OCI-LY3 (cell line): ENCODE results near the gene SAA1.

ENCODE experiments used
- H2AFZ ChIP-seq: fragments of 200-600, 300-600 bp; shearing (Covaris generic); 2 replicates; pipeline ENCODE4 v1.6.0; 2014; ENCODE audit warnings: antibody characterized with exemption, low read depth, low read length
- H3K27ac ChIP-seq: fragments of 200-600, 300-600 bp; sonication (generic); 2 replicates; pipeline ENCODE4 v1.5.1; 2014; ENCODE audit warnings: mild to moderate bottlenecking, low read length, moderate library complexity, mixed read lengths
- H3K27me3 ChIP-seq: fragments of 200-600, 300-600 bp; sonication (generic); 2 replicates; pipeline ENCODE4 v1.6.1; 2014; ENCODE audit warnings: low read depth, low read length, mixed read lengths
- H3K36me3 ChIP-seq: fragments of 200-600, 300-600 bp; sonication (generic); replicated peaks from 2 replicates; pipeline ENCODE3; 2014; ENCODE audit warnings: low read depth, low read length, mixed read lengths
- H3K4me1 ChIP-seq: fragments of 300-600, 200-600 bp; sonication (generic); 2 replicates; pipeline ENCODE4 v1.6.1; 2014; ENCODE audit warnings: low read length, mixed read lengths
- H3K4me2 ChIP-seq: fragments of 200-600, 300-600 bp; sonication (generic); 2 replicates; pipeline ENCODE4 v1.6.1; 2014; ENCODE audit warnings: low read length, mixed read lengths
- H3K4me3 ChIP-seq: fragments of 300-600, 200-600 bp; sonication (generic); 2 replicates; pipeline ENCODE4 v1.5.1; 2014; ENCODE audit warnings: antibody characterized with exemption, mild to moderate bottlenecking, low read length, moderate library complexity
- H3K79me2 ChIP-seq: fragments of 300-600, 200-600 bp; shearing (Covaris generic); 2 replicates; pipeline ENCODE4 v1.6.1; 2014; ENCODE audit warnings: mild to moderate bottlenecking, low read length, mixed read lengths
- H3K9ac ChIP-seq: fragments of 300-600, 200-600 bp; shearing (Covaris generic); 2 replicates; pipeline ENCODE4 v1.6.0; 2014; ENCODE audit warnings: mild to moderate bottlenecking, low read length, moderate library complexity
- H3K9me3 ChIP-seq: fragments of 200-600, 300-600 bp; shearing (Covaris generic); 2 replicates; pipeline ENCODE4 v1.6.1; 2014; ENCODE audit warnings: low read length, mixed read lengths; ENCODE audit not compliant: insufficient read depth
- H4K20me1 ChIP-seq: fragments of 200-600, 300-600 bp; sonication (generic); 2 replicates; pipeline ENCODE4 v1.6.1; 2016; ENCODE audit warnings: low read length, mixed read lengths; ENCODE audit not compliant: insufficient read depth
- EZH2phosphoT487 ChIP-seq: fragments of 200-600 bp; shearing (Covaris generic); IDR thresholded peaks from 2 replicates; pipeline ENCODE4 v1.6.1; 2018; ENCODE audit warnings: antibody characterized with exemption, mixed run types, low read depth
- TF ChIP-seq, protein P1 (sequence below): fragments of 200-600, 300-600 bp; sonication (generic); IDR thresholded peaks from 2 replicates; pipeline ENCODE4 v1.5.1; 2014; ENCODE audit warnings: antibody characterized with exemption, low read length, low read depth

The SAA1 gene

GRCh38 chr11:18225913-18226312 is 40.2 kb upstream of the SAA1 start:
- Histone ChIP-seq H3K27ac (no peak overlapping the region), H3K4me1 (peaks cover 36% of the 10 kb centered on the region), H3K9me3 (no peaks in the 10 kb centered on the region), H3K9ac (no peak overlapping the region), H4K20me1 (no peaks in the 10 kb centered on the region), H3K27me3 (no peaks in the 10 kb centered on the region), H3K36me3 (no peaks in the 10 kb centered on the region), H3K4me3 (no peak overlapping the region), H3K79me2 (no peaks in the 10 kb centered on the region), H3K4me2 (no peak overlapping the region), H2AFZ (no peak overlapping the region)
- no peak for TF ChIP-seq EZH2phosphoT487
- TF ChIP-seq, protein P1, sequence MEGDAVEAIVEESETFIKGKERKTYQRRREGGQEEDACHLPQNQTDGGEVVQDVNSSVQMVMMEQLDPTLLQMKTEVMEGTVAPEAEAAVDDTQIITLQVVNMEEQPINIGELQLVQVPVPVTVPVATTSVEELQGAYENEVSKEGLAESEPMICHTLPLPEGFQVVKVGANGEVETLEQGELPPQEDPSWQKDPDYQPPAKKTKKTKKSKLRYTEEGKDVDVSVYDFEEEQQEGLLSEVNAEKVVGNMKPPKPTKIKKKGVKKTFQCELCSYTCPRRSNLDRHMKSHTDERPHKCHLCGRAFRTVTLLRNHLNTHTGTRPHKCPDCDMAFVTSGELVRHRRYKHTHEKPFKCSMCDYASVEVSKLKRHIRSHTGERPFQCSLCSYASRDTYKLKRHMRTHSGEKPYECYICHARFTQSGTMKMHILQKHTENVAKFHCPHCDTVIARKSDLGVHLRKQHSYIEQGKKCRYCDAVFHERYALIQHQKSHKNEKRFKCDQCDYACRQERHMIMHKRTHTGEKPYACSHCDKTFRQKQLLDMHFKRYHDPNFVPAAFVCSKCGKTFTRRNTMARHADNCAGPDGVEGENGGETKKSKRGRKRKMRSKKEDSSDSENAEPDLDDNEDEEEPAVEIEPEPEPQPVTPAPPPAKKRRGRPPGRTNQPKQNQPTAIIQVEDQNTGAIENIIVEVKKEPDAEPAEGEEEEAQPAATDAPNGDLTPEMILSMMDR: no peak

- H3K27me3 ChIP-seq: no peaks in the 10 kb centered on the region
- H3K4me3 ChIP-seq: peak overlapping the region; percentile 25; the same call in 1 of the 2 replicates
- peak overlapping the region; percentile 27; the same call in 1 of the 2 replicates for H3K9ac ChIP-seq
- no peaks in the 10 kb centered on the region for H3K79me2 ChIP-seq
- no peaks in the 10 kb centered on the region for H3K9me3 ChIP-seq
- peak overlapping the region; percentile 74 for H3K4me2 ChIP-seq
- no peaks in the 10 kb centered on the region for H4K20me1 ChIP-seq
- peak overlapping the region; percentile 84 for H3K27ac ChIP-seq
- H3K36me3 ChIP-seq: no peaks in the 10 kb centered on the region
- peaks cover 38% of the 10 kb centered on the region for H3K4me1 ChIP-seq
- TF ChIP-seq, protein P1: no peak
- TF ChIP-seq EZH2phosphoT487: no peak
- 0 out of 2 replicates have a peak overlapping the region, but pooled peaks have one; percentile 30 for H2AFZ ChIP-seq
Measured at GRCh38 chr11:18229501-18229900, 36.6 kb upstream of the SAA1 start.

DNA sequence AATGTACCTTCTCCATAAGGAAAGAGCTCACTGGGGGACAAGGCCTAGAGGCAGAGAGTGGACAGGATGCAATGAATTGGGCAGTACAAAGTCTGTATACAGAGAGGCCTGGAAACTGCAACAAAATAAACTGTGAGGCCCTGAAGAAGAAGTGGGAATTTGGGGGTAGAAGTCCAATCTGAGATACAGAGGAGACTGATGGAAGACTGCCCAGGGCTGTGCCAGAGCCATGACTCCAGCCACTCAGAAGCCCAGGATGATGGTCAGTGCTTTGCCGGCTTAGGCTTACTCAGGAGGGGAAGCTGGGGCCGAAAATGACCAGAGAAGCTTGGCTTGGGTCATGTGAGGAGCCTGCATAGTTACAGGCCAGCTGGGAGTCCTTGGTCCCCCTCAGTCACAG is 35.2 kb upstream of the SAA1 start:
- Histone ChIP-seq H3K4me3 (no peak overlapping the region), H3K27ac (no peak overlapping the region), H3K36me3 (no peaks in the 10 kb centered on the region), H3K9ac (no peak overlapping the region), H3K27me3 (no peaks in the 10 kb centered on the region), H3K9me3 (no peaks in the 10 kb centered on the region), H3K4me2 (no peak overlapping the region), H3K4me1 (peaks cover 38% of the 10 kb centered on the region), H4K20me1 (no peaks in the 10 kb centered on the region), H2AFZ (no peak overlapping the region), H3K79me2 (no peaks in the 10 kb centered on the region)
- TF ChIP-seq EZH2phosphoT487: no peak
- TF ChIP-seq, protein P1: no peak

DNA sequence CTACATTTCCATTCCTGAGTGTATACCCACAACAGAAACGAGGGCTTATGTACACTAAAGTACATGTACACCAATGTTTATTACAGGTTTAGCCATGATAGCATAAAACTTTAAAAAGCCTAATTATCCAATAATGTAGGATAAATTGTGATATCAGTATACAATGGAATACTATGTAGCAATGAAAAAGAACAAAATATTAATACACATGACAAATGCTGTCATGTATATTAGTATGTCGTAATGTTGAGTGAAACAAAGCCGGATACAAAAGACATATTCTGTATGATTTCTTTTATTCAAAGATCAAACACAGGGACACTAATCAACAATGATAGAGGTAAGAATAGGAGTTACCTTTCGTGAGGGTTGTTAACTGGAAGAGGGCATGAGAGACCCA is 32.2 kb upstream of the SAA1 start:
- Histone ChIP-seq H3K9me3 (no peaks in the 10 kb centered on the region), H3K27me3 (0 out of 2 replicates have a peak, but pooled peaks cover 6% of the 10 kb centered on the region), H3K27ac (no peak overlapping the region), H3K4me1 (peaks cover 20% of the 10 kb centered on the region), H3K4me2 (no peak overlapping the region), H3K4me3 (no peak overlapping the region), H4K20me1 (no peaks in the 10 kb centered on the region), H2AFZ (no peak overlapping the region), H3K79me2 (no peaks in the 10 kb centered on the region), H3K9ac (no peak overlapping the region), H3K36me3 (no peaks in the 10 kb centered on the region)
- TF ChIP-seq, protein P1: no peak
- TF ChIP-seq EZH2phosphoT487: no peak
